Mucosa of descending colon (tissue), 3 donors: ENCODE measurements around the gene CLEC4F. TPM values are rescaled to one million over a fixed set of nuclear protein-coding genes. Genes with fewer than 3 reads are reported as not detected.
A peak's percentile ranks its signal among the peaks of the same experiment; 100 is the strongest.

ENCODE experiments used
- ATAC-seq: fragments of 200-7000 bp; cut with Tn5 transposase; one replicate; pipeline ENCODE4 v1.9.1; 2020; ENCODE audit warnings: mild to moderate bottlenecking, moderate library complexity
- DNase-seq, 3 donors: peaks; one replicate each; pipeline ENCODE4 v3.0.0-alpha.2; 2020
- H3K36me3 ChIP-seq: fragments of 200-600 bp; one replicate; pipeline ENCODE4 v1.8.0; 2021; ENCODE audit warnings: low read depth, mild to moderate bottlenecking
- H3K4me1 ChIP-seq: fragments of 200-600 bp; one replicate; pipeline ENCODE4 v1.8.0; 2021; ENCODE audit warnings: low read depth, mild to moderate bottlenecking
- H3K4me3 ChIP-seq: fragments of 200-600 bp; one replicate; pipeline ENCODE4 v1.8.0; 2021; ENCODE audit warnings: mild to moderate bottlenecking
- H3K9me3 ChIP-seq: fragments of 200-600 bp; one replicate; pipeline ENCODE4 v1.8.0; 2021; ENCODE audit warnings: mild to moderate bottlenecking
- intact Hi-C, 2 donors: fragments of 100-400 bp; cut with DNase I in 1 of 2; cut with micrococcal nuclease in 1 of 2; formaldehyde crosslinking; loops; one replicate each; pipeline versions ENCODE4 v1.11.0 to v1.11.1; 2022; cut with DNase I, micrococcal nuclease
- total RNA-seq, 3 donors: library from RNA; stranded (reverse); fragmentation: NEBNext Ultra II Directional in 2 of 3; extraction: Animal tissue kit (Norgen Biotek cat#: 25700) in 2 of 3; gene quantifications; one replicate each; pipeline versions ENCODE4 v1.2.1 to v1.2.4, GENCODE V29; 2021 to 2023
- TF ChIP-seq, protein P1 (sequence below): fragments of 200-600 bp; IDR thresholded peaks from one replicate; pipeline ENCODE4 v1.8.0; 2022; ENCODE audit warnings: antibody characterized with exemption, mild to moderate bottlenecking
- donor health status: DM: no; HTN: no; CAD: no; lungs with moderate emphysema.
- donor health status: DM: no; HTN: no; CAD: no.
- donor health status: DM: no; HTN: yes; CAD: no.

The CLEC4F gene
- total RNA-seq, 3 donors from 2014 or later = 0.14 to 0.19 TPM; not detected in 1

DNA sequence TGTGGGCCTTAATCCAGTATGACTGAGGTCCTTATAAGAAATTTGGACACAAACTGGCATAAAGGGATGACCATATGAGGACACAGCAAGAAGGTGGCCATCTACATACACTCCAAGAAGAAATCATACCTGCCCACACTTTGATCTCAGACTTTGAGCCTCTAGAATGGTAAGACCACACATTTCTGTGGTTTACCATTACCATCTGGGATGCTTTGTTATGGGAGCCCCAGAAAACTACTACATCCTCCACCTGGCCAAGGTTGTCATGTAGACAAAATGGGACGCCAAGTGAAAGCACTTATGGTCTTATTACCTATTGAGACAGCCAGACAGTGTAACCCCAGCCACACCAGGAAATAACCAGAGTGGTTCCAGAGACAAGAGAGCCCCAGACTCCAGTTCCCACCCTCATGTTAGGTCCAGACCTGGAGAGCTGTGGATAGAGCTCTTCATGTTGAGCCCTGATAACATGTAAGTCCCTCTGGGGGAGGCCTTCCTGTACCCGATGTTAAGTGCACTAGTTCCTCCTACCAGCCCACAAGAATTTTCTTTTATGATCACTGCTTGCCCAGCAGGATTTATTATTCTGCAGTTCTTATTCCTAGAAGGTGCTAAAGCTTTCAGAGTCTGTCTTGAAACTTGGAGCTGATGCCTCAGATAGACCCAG lies 47.8 kb downstream of the CLEC4F start:
- H3K4me3 ChIP-seq = no peak overlapping the region
- peaks cover 2% of the 10 kb centered on the region for H3K4me1 ChIP-seq
- DNase-seq (no peak), ATAC-seq (no peak)
- no peaks in the 10 kb centered on the region for H3K9me3 ChIP-seq
- TF ChIP-seq, protein P1, sequence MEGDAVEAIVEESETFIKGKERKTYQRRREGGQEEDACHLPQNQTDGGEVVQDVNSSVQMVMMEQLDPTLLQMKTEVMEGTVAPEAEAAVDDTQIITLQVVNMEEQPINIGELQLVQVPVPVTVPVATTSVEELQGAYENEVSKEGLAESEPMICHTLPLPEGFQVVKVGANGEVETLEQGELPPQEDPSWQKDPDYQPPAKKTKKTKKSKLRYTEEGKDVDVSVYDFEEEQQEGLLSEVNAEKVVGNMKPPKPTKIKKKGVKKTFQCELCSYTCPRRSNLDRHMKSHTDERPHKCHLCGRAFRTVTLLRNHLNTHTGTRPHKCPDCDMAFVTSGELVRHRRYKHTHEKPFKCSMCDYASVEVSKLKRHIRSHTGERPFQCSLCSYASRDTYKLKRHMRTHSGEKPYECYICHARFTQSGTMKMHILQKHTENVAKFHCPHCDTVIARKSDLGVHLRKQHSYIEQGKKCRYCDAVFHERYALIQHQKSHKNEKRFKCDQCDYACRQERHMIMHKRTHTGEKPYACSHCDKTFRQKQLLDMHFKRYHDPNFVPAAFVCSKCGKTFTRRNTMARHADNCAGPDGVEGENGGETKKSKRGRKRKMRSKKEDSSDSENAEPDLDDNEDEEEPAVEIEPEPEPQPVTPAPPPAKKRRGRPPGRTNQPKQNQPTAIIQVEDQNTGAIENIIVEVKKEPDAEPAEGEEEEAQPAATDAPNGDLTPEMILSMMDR = no peak
- H3K36me3 ChIP-seq = no peaks in the 10 kb centered on the region
- intact Hi-C loops = no loop called here

DNA sequence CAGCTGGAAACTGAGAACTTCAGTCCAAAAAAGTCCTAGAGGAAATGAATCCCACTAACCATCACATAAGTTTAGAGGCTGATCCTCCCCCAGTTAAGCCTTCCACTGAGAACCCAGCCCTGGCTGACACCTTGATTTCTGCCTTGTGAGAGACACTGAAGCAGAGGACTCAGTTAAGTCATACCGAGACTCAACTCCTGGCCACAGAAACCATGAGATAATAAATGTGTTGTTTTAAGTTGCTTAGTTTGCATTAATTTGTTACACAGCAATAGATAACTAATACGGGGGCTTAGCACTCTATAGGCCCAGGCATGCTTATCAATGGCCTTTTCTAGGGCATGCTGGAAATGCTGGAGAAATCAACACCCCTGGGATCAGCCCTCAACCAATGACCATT lies 49.0 kb downstream of the CLEC4F start:
- Histone ChIP-seq H3K9me3 (no peaks in the 10 kb centered on the region), H3K4me3 (no peak overlapping the region), H3K4me1 (peaks cover 11% of the 10 kb centered on the region), H3K36me3 (no peaks in the 10 kb centered on the region)
- no peak for ATAC-seq
- TF ChIP-seq, protein P1 = no peak
- DNase-seq = no peak
- intact Hi-C loops = no loop called here

DNA sequence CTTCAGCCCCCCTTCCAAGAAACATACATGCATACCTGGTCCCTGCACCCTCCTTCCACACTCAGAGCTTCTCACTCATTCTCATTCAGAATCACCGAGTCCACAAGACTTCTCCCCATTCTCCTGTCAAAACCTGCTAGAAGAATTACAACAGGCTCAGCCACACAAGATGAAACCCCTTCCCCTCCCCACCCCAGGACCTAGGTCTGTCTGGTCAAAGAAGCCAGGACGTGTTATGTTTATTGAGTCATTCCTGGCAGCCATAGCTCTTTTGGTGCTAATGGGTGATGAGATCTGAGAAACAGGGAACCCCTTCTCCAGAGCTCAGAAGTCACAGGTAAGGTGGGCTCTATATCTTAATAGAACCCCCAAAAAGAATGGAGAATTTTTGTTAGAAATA lies 50.9 kb downstream of the CLEC4F start:
- TF ChIP-seq, protein P1 = no peak
- no peak for ATAC-seq
- Histone ChIP-seq H3K4me3 (no peak overlapping the region), H3K9me3 (no peaks in the 10 kb centered on the region), H3K36me3 (no peaks in the 10 kb centered on the region), H3K4me1 (peaks cover 11% of the 10 kb centered on the region)
- intact Hi-C loops = no loop called here
- DNase-seq = no peak

DNA sequence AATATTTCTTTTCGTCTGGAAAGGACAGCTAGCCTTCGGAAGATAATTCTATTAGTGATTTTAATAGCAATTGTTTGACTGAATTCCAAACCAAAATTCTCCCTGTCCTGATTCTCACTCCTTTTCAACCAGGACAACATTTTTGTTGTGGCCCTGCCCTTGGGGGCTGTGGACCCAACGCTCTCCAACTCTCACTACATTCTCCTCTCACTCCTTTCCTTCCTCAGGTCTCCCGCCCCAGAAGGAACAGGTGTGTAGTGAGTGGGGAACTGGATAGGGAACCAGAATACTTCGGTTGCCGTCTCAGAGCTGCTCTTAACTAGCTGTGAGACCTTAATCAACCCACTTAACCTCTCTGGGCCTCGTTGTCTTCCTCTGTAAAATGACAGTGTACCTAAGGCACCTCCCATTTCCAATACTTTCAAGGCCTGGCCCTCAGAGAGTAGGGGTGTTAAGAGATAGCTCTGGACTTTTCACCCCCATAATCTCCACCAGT lies 51.8 kb downstream of the CLEC4F start:
- no peaks in the 10 kb centered on the region for H3K36me3 ChIP-seq
- DNase-seq (no peak), ATAC-seq (no peak)
- intact Hi-C loops = no loop called here
- H3K9me3 ChIP-seq = no peaks in the 10 kb centered on the region
- TF ChIP-seq, protein P1 = no peak
- no peak overlapping the region for H3K4me3 ChIP-seq
- H3K4me1 ChIP-seq = peaks cover 11% of the 10 kb centered on the region

DNA sequence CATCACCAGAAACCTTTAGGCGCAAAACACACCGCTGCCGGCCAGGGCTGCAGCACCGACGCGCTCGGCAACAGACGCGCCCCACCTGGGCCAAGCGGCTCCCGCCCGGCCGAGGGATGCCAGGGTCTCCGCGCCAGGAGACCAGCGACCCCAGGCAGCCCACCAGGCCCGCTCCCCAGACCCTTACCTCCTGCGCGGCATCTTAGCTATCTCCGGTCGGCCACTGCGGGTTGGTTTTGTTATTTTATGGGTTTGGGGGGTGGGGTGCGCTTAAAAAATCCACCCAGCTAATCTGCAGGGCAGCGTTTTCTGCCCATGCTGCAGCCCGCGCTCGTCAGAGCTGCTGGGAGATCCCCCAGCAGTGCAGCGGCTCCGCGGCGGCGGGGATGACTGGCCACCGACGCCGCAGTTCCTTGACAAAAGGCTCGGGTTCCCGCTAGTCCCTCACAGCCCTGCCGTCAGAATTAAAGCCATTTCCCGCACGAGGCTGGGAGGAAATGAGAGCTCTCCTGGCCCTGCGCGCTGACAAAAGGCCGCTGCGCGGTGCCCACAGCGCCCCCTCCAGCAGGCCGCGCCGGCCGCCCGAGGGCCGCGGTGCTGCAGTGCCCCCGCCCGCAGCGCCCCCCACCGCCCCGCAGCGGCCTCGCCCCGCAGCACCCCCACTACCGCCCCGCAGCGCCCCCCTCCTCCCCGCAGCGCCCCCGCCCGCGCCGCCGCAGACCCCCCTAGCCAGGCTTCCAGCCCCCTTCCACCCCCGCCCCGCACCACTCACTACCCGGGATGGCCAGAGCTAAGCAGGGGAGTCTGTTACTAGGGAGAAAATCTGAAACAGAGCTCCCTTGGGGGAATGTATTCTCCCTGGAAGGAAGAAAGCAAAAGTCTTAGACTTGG lies 52.5 kb downstream of the CLEC4F start, which contains the start of gene ADD2:
TSS of gene ADD2 (minus strand) at position 502 of the 891 bp plus-strand sequence. CDS start 61,792 bp downstream, outside the sequence.
- H3K36me3 ChIP-seq = no peaks in the 10 kb centered on the region
- DNase-seq (peak in 2 of 3 donors; percentile 27 to 47), ATAC-seq (peak; percentile 51)

More for the DNA sequence above, 52.5 kb downstream of the CLEC4F start, which contains the start of gene ADD2:
- Histone ChIP-seq H3K4me3 (no peak within 1 kb of the TSS), H3K4me1 (peaks cover 11% of the 10 kb centered on the region), H3K9me3 (no peaks in the 10 kb centered on the region)
- intact Hi-C loops = no loop called here
- TF ChIP-seq, protein P1 = no peak
